GM19193 (cell line): ENCODE results near the gene ITGB3.

Source experiments
- POLR2A ChIP-seq: IDR thresholded peaks from 4 replicates; pipeline ENCODE4 v1.6.1; 2011; ENCODE audit not compliant: insufficient read depth, insufficient read length; ENCODE audit errors: extremely low read depth

ITGB3 gene

DNA sequence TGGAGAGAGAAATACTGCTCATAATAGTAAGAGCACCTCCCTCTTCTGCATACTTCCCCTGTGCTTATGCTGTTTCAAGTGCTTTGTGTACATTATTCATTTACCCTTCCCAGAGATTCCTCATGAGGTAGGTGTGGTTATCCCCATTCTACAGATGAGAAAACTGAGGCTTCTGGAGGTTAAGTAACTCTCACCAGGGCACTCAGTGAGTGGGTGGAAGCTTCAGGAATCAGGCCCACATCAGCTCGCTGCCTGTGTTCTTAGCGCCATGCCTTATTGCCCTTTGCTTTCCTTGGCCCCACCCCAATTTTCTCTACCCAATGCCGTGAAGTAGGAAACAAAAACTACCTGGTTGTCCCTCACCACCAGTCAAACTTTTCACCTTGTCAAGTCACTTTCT lies 18.1 kb upstream of the ITGB3 start:
- no peak for TF ChIP-seq POLR2A

DNA sequence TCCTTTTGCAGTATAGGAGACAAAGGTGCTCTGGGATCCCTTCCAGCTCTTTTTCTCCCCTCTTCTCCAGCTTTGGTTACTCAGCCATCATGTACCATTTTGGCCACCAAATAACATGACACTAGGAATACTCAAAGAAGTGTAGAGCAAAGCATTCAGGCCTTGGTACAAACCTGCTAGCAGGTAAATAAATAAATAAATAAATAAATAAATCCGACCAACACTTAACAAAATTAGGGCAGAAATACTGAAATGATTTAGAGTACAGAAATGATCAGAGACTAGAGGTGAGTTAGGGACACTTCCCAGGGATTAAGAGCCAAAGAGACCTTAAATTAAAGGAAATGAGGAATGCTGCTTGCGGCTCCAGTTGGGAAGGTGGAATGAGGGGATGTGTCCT lies 17.7 kb upstream of the ITGB3 start:
- no peak for TF ChIP-seq POLR2A

DNA sequence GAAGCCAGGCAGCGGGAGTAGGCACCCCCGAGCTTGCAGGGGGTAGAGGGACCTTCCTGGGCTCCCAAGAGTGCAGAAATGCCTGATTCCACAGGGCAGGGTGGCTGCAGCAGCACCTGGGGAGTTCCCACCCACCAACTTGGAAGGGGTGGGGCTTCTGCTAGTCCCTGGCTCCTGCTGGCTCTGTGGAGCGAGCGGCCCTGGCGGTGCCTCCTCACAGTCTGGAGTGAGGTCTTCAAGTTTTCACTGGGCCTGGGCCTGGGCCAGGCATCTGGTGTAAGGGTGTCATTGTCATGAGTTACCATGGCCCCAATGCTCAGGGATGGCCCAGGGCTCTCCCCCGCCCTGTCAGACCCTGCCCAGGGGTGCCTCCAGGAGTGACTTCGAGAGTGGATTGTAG lies 15.8 kb upstream of the ITGB3 start:
- no peak for TF ChIP-seq POLR2A

DNA sequence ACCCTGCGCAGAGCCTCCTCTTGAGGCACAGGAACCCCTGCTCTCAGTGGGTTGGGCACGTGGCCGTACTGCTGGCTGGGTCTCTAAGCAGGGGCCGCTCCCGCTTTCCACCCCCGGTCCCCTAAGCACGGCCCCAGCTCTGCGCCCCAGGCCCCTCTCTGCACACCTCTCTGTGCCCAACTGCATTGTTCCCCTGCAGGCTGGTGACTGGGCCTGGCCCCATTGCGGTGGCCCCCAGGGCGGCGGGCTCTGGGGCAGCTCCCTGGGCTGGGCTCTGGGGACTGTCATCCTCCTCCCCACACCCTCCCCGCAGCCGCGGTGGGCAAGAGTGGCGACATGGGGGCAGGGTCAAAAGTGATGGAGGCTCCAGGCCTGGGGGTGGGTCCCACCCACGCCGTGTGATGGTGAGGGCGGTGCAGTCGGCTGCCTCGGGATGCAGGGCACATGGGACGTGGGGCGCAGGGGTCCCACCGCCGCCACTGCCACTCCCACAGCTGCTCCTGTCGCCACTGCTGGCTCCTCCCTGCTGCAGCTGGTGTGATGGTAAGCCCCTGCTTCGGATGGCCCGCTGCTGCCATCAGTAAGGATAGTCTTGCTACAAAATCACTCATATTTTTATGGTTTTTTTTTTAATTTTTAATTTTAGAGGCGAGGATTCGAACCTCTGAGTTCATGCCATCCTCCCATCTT lies 15.2 kb upstream of the ITGB3 start:
- no peak for TF ChIP-seq POLR2A

- no peak for TF ChIP-seq POLR2A
These were observed 14.0 kb upstream of the ITGB3 start for GRCh38 chr17:47239619-47239966.

- TF ChIP-seq POLR2A: no peak
These were observed 13.5 kb upstream of the ITGB3 start for GRCh38 chr17:47239967-47240651.

DNA sequence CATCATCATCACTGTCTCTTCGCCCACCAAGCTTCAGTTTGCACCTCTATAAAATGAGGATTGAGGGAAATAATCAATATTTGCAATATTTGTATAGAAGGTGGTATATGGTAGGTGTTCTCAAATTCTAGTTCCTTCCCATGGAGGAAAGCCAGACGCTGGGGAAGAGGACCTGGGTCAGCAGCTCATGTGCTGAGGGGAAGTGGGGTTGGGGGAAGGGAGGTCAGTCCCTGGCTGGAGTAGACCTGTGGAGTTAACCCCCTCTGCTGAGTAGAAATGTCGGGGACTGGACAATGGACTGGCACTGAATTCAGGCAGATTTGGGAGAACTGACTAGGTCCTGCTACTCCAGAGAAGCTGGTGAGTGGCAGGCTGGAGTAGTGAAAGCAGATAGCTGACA lies 12.8 kb upstream of the ITGB3 start:
- TF ChIP-seq POLR2A: no peak

- no peak for TF ChIP-seq POLR2A
These were observed 11.0 kb upstream of the ITGB3 start for GRCh38 chr17:47242648-47243047.

GRCh38 chr17:47243737-47244598 lies 9.7 kb upstream of the ITGB3 start:
- no peak for TF ChIP-seq POLR2A

DNA sequence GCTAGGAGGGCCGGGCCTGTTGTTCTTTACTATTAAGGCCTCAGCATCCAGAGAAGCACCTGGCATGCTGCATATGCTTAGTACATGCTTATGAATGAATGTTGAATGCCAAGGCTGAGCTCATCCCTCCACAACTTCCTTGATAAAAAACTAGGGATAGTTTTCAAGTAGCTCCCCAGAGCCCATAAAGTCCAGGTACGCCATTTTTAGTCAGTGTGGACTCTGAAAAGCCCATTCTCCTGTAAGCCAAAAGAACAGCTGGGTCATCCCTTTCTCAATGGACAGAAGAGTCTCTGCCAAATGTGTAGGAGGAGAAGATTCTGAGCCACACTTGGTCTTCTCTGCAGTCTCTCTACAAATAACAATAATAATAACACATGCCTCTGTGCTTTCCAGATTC lies 8.9 kb upstream of the ITGB3 start:
- TF ChIP-seq POLR2A: no peak

DNA sequence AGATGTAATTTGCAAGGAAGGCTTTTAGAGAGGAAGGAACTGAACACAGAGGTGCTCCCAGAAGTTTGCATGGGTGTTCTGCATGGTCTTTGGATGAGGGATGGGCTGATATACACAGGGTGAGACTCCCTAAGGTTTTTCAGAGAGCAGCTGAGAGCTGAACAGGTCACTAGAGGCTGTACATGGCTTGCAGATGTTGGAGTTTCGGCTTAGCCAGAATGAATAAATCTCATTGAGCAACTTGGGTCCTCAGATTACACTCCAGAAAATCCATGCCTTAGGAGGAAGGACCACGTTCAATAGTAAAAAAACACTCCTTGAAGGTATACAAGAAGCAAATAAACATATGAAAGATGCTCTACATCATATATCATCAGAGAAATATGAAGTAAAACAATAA lies 7.5 kb upstream of the ITGB3 start:
- no peak for TF ChIP-seq POLR2A

DNA sequence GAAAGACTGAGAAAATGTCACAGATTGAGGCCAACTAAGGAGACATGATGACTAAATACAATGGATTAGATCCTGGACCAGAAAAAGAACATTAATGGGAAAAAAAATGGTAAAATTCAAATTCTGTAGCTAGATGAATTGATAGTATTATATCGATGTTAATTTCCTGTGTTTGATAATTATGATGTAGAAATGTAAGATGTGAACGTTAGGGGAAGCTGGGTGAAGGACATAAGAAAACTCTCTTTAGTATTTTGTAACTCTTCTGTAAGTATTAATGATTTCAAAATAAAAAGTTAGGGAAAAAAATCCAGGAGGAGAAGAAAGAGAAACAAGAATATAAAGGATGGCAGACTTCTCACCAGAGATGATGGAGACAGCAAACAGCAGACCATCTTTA lies 2.8 kb upstream of the ITGB3 start:
- TF ChIP-seq POLR2A: no peak

DNA sequence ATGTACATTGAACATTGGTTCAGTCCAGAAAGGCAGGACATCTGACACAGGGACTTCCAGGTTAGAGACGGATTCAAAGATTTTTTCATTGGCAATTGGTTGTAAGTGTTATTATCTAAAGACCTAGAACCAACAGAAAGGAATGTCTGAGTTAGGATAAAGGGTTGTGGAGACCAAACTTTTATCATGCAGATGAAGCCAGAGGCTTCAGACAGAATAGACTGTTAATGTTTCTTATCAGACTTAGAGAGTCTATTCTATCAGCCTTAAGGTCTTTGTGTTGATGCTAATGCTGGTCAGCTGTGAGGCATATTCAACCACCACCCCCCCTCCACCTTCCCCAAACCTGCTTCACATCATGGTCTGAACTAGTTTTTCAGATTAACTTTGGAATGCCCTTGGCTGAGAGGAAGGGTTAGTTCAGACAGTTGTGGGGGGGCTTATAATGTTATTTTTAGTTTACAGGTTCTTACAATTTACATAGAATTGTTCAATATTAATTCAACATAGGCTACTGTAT lies 2.1 kb upstream of the ITGB3 start:
- no peak for TF ChIP-seq POLR2A

DNA sequence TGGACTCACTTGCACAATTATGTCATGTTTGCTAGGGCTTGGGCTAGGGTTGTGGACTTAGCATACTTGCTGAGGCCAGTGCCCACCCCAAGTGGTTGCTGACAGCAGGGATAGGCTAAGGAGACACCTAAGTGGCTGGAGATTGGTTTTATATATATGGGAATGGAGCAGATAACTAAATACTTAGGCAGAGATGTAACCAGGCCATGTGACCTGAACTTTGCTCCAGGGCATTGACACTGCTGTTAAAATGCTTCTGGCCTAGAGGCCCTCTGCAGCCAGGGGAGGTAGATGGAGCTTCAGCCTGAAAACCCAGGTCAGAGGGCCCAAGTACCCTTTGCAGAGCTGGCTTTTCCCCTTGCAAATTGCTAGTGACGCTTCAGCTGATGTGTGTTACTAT lies 1.4 kb upstream of the ITGB3 start:
- TF ChIP-seq POLR2A: no peak

- TF ChIP-seq POLR2A: no peak
These were observed 688 bp upstream of the ITGB3 start for GRCh38 chr17:47252766-47253512.
